Gastrocnemius medialis (tissue), 4 donors: ENCODE data around the gene SUGP2. TPM values are rescaled to one million over a fixed set of nuclear protein-coding genes. Genes with fewer than 3 reads are reported as not detected.

ENCODE experiments used
- ATAC-seq, 2 donors: fragments of 150-250 bp; one replicate each; pipeline ENCODE4 v1.9.1; 2016
- DNase-seq, 2 donors: peaks; one replicate each; pipeline ENCODE4 v3.0.0-alpha.2; 2019
- H3K27ac ChIP-seq, 4 donors: fragments of 200-600 bp; sonication (generic); 1 replicate in 1 of 4; 2 replicates in 3 of 4; pipeline ENCODE4 v1.5.1; 2016 to 2018; ENCODE audit warnings: mild to moderate bottlenecking in 2 of 4, moderate library complexity in 1 of 4
- H3K27me3 ChIP-seq, 3 donors: fragments of 200-600 bp; sonication (generic) in 2 of 3; 1 replicate in 1 of 3; 2 replicates in 2 of 3; pipeline versions ENCODE4 v1.5.1 to v1.6.0; 2016 to 2019; ENCODE audit warnings: mild to moderate bottlenecking in 1 of 3, moderate library complexity in 1 of 3
- H3K36me3 ChIP-seq, 2 donors: fragments of 200-600 bp; sonication (generic) in 1 of 2; one replicate each; pipeline ENCODE4 v1.5.1; 2017 to 2018
- H3K4me1 ChIP-seq, 2 donors: fragments of 200-600 bp; sonication (generic) in 1 of 2; one replicate each; pipeline ENCODE4 v1.5.1; 2016 to 2017; ENCODE audit warnings: mild to moderate bottlenecking in 2 of 2
- H3K4me3 ChIP-seq, 4 donors: fragments of 200-600 bp; sonication (generic) in 3 of 4; 1 replicate in 1 of 4; 2 replicates in 3 of 4; pipeline ENCODE4 v1.5.1; 2016 to 2019; ENCODE audit warnings: mild to moderate bottlenecking in 2 of 4
- H3K9me3 ChIP-seq, 3 donors: fragments of 200-600 bp; sonication (generic) in 2 of 3; 1 replicate in 1 of 3; 2 replicates in 2 of 3; pipeline ENCODE4 v1.5.1; 2016 to 2019
- CTCF ChIP-seq, 5 experiments: fragments of 450-650 bp in 3 of 5; fragments of 200-600 bp in 2 of 5; sonication (generic) in 2 of 5; IDR thresholded peaks in 4 of 5; conservative IDR thresholded peaks in 1 of 5; 1 replicate in 4 of 5; 2 replicates in 1 of 5; pipeline ENCODE4 v1.5.1; 2016 to 2019; ENCODE audit warnings: antibody characterized with exemption in 5 of 5, mild to moderate bottlenecking in 3 of 5, moderate library complexity in 3 of 5
- POLR2A ChIP-seq, 2 donors: fragments of 450-650 bp; IDR thresholded peaks; one replicate each; pipeline ENCODE4 v1.6.1; 2017; ENCODE audit warnings: antibody characterized with exemption in 2 of 2, mild to moderate bottlenecking in 2 of 2, moderate library complexity in 2 of 2
- in situ Hi-C, 4 donors: fragments of 200-750 bp; cut with MboI; loops; one replicate each; pipeline versions ENCODE4 v1.15.0 to v1.8.0; 2017; ENCODE audit warnings: low sequenced_read_pairs in 4 of 4
- intact Hi-C: fragments of 100-400 bp; cut with DNase I; formaldehyde crosslinking; loops from one replicate; pipeline ENCODE4 v1.15.1; 2023; ENCODE audit warnings: low total_unique reads
- total RNA-seq, 4 donors: library from RNA; depleted of rRNA; stranded (reverse); fragments of >200 nt; gene quantifications; one replicate each; pipeline versions ENCODE4 v1.1.0 to v1.2.3, GENCODE V29; 2016

Gene SUGP2
- total RNA-seq, 4 donors from 2014 or later, result 24.6 to 38.2 (median 32.8) TPM

DNA sequence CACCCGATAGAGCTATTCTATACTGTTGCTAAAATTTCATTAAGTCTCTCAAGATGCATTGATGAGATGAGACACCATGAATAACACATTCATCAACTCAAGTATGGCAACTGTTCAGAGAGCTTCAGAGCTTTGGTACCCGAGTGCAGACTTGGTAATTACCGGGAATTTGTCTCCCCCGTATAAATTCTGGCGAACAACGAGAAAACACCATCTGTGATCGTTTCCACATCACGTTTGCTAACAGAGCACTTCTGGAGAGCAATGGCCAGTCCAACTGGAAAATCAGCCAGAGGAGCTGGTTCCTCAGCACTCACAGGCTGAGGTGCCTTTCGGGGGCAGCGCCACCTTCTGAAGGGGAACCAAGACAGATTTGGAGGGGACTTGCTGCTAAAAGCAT, 40.2 kb downstream of the SUGP2 start:
- TF ChIP-seq CTCF (IDR thresholded peaks at IDR 0.05 in 4 of 5, conservative IDR thresholded peaks at IDR 0.05 in 1 of 5), result no peak
- no peak for TF ChIP-seq POLR2A (IDR thresholded peaks at IDR 0.05)
- Histone ChIP-seq H3K4me1 (no peaks in the 10 kb centered on the region), H3K4me3 (no peak overlapping the region), H3K27me3 (no peaks in the 10 kb centered on the region), H3K9me3 (no peaks in the 10 kb centered on the region), H3K36me3 (peaks cover 0 to 38% of the 10 kb centered on the region in 2 donors), H3K27ac (no peak overlapping the region)
- DNase-seq, result no peak
- ATAC-seq, result no peak
- in situ Hi-C loops (no loop called here), intact Hi-C loops (no loop called here)

DNA sequence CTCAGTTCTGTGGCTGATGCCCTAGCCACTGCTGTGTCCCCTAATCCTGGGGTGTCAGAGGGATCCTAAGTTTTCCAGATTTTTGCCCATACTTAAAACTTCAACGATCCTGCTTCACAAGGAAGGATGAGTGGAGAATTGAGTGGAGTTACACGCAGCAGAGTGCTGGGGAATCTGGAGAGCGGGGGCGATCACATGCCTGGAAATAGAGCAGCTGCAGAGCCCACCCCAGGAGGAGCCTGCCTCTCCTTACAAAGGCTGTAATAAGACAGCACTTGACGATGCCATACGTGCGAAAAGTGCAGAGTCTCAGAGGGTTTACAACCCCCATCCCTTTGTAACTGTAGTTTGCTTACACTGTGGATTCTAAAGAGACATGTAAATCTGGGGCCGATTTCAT, 40.6 kb downstream of the SUGP2 start:
- no peak overlapping the region for H3K4me3 ChIP-seq
- H3K9me3 ChIP-seq, result no peaks in the 10 kb centered on the region
- DNase-seq (no peak), ATAC-seq (no peak)
- peaks cover 0 to 38% of the 10 kb centered on the region in 2 donors for H3K36me3 ChIP-seq
- H3K4me1 ChIP-seq, result no peaks in the 10 kb centered on the region
- intact Hi-C loops, result no loop called here
- no peaks in the 10 kb centered on the region for H3K27me3 ChIP-seq
- H3K27ac ChIP-seq, result no peak overlapping the region
- in situ Hi-C loops, result no loop called here
- no peak for TF ChIP-seq CTCF (IDR thresholded peaks at IDR 0.05 in 4 of 5, conservative IDR thresholded peaks at IDR 0.05 in 1 of 5)
- no peak for TF ChIP-seq POLR2A (IDR thresholded peaks at IDR 0.05)

DNA sequence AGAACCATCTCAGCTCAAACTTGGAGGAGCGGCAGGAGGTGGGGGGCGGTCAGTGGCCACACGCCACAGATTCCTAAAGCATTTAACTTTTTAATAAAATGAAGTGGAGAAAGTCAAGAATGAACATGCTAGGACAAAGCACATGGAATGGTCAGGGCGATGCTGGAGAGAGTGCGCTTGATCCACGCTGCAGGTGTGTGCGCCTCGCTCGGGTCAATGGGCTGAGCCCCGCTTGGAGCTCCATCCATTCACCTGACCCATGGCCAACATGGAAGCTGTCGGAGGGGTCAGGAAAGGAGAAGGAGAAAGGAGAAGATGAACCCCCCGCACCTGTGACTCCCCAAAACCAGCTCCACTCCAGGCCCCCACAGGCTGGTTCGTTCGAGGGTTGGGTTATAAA, 41.8 kb downstream of the SUGP2 start:
- no peak for DNase-seq
- Histone ChIP-seq H3K27ac (no peak overlapping the region), H3K4me3 (no peak overlapping the region), H3K36me3 (peaks cover 0 to 38% of the 10 kb centered on the region in 2 donors), H3K9me3 (no peaks in the 10 kb centered on the region), H3K27me3 (no peaks in the 10 kb centered on the region), H3K4me1 (no peaks in the 10 kb centered on the region)
- ATAC-seq, result no peak
- in situ Hi-C loops (no loop called here), intact Hi-C loops (no loop called here)
- no peak for TF ChIP-seq POLR2A (IDR thresholded peaks at IDR 0.05)
- TF ChIP-seq CTCF (IDR thresholded peaks at IDR 0.05 in 4 of 5, conservative IDR thresholded peaks at IDR 0.05 in 1 of 5), result no peak

DNA sequence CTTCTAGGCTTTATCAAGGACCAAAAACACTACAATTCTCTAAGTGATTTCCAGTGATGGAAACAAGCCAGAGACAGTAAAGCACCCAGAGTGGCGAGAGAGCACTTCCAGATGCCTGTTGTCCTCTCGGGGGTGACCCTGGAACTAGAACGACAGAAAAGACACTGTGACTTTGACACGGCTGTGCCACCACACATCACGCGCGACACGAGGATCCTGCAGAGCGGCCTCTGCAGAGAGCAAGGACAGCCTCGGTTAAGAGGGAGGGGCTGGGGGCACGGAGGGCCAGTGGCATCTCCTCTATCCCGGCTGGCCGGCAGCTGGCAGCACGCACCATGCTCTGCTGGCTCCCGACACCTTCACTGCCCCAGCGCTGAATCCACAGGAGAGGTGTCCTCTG, 42.3 kb downstream of the SUGP2 start:
- in situ Hi-C loops (no loop called here), intact Hi-C loops (no loop called here)
- Histone ChIP-seq H3K36me3 (peaks cover 0 to 37% of the 10 kb centered on the region in 2 donors), H3K4me1 (no peaks in the 10 kb centered on the region), H3K27ac (no peak overlapping the region), H3K27me3 (no peaks in the 10 kb centered on the region), H3K9me3 (no peaks in the 10 kb centered on the region), H3K4me3 (no peak overlapping the region)
- ATAC-seq (no peak), DNase-seq (no peak)
- TF ChIP-seq CTCF (IDR thresholded peaks at IDR 0.05 in 4 of 5, conservative IDR thresholded peaks at IDR 0.05 in 1 of 5) (no peak), POLR2A (IDR thresholded peaks at IDR 0.05) (no peak)

- in situ Hi-C loops, result no loop called here
- peaks cover 0 to 33% of the 10 kb centered on the region in 2 donors for H3K36me3 ChIP-seq
- ATAC-seq, result no peak
Measured at GRCh38 chr19:18990128-18990708, 43.1 kb downstream of the SUGP2 start.

More at GRCh38 chr19:18990128-18990708, 43.1 kb downstream of the SUGP2 start:
- TF ChIP-seq POLR2A (IDR thresholded peaks at IDR 0.05) (no peak), CTCF (IDR thresholded peaks at IDR 0.05 in 4 of 5, conservative IDR thresholded peaks at IDR 0.05 in 1 of 5) (no peak)
- no peak for DNase-seq
- intact Hi-C loops, result no loop called here
- Histone ChIP-seq H3K4me1 (no peaks in the 10 kb centered on the region), H3K9me3 (no peaks in the 10 kb centered on the region), H3K27me3 (no peaks in the 10 kb centered on the region), H3K4me3 (no peak overlapping the region), H3K27ac (no peak overlapping the region)
